ENCODE results near the gene TMEM192.

The TMEM192 gene

DNA sequence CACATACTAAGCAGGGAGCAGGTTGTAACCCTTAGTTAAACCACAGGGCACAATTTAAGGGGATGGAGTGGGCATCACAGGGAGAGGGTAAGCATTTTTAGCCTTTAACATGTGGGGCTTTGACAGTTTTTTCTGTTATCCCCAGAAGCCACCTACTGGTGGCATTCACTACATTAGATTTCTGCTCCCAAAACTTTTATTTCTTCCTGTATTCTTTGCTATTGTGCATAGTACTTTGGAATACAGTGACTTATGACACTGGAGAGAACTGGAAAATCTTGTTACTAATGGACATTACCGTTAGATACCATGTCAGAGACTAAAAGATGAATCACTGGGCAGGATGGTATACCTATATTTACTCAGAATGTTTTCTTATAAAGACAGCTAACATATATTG is 51.7 kb downstream of the TMEM192 start:
- DNase-seq (ENCODE audit: low spot score), result no peak
- no peak for TF ChIP-seq CTCF (IDR thresholded peaks at IDR 0.05; ENCODE audit: extremely low read depth, missing control alignments)

DNA sequence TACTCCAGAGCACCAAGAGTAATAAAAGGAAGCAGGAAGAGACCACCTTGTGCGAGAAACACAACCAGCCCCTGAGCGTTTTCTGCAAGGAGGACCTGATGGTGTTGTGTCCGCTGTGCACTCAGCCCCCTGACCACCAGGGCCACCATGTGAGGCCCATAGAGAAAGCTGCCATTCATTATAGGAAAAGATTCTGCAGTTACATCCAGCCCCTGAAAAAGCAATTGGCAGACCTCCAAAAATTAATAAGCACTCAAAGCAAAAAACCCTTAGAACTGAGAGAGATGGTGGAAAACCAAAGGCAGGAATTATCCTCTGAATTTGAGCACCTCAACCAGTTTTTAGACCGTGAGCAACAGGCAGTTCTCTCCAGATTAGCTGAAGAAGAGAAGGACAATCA is 53.3 kb downstream of the TMEM192 start:
- TF ChIP-seq CTCF (IDR thresholded peaks at IDR 0.05; ENCODE audit: extremely low read depth, missing control alignments), result no peak

DNA sequence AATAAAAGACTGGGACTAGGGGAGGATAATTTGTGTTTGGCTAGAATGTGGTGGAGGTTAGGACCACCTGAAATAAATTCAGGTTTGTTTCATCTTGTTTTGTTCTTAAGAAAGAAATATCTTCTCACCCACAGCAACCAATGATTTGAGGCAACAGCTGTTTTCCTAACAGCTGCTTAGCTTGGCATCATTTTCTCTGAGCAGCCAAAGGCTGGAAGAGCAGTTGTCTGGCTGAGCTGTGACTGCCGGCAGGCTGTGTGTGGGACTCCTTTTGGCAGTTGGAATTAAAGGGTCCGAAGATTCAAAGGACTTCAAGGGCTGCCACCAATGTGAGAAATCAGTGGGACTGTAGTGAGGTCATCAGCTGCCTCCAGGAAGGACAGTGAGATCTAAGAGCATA is 54.0 kb downstream of the TMEM192 start:
- no peak for TF ChIP-seq CTCF (IDR thresholded peaks at IDR 0.05; ENCODE audit: extremely low read depth, missing control alignments)

More for the DNA sequence above, 53.3 kb downstream of the TMEM192 start:
- no peak for DNase-seq (ENCODE audit: low spot score)

GRCh38 chr4:165055601-165056000 is 57.1 kb downstream of the TMEM192 start:
- TF ChIP-seq CTCF (IDR thresholded peaks at IDR 0.05; ENCODE audit: extremely low read depth, missing control alignments), result no peak
- DNase-seq (ENCODE audit: low spot score), result no peak

More for the DNA sequence above, 54.0 kb downstream of the TMEM192 start:
- no peak for DNase-seq (ENCODE audit: low spot score)

DNA sequence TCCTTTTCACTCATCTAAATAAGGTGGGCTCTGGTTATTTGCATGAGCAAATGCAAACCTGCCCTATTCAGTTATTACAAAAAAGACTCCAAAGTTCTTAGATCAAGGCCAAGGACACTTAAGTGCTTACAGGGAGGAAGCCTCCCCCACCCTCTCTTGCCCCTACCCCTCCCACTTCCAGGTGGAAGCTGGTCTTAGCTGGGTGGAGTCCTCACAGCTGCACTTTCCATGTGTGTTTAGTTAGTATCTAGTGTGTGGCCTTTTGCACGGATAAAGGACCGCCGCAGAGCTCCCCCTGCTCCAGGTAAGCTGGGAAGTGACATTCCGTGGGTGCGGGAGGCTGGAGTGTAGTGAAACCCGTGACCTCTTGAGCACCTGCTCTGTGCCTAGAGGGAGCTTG is 59.0 kb downstream of the TMEM192 start, which contains the start of gene TRIM75:
TSS of gene TRIM75 (plus strand) at position 222 of the 400 bp plus-strand sequence. CDS start 5,282 bp downstream, outside the sequence.
- TF ChIP-seq CTCF (IDR thresholded peaks at IDR 0.05; ENCODE audit: extremely low read depth, missing control alignments), result no peak

DNA sequence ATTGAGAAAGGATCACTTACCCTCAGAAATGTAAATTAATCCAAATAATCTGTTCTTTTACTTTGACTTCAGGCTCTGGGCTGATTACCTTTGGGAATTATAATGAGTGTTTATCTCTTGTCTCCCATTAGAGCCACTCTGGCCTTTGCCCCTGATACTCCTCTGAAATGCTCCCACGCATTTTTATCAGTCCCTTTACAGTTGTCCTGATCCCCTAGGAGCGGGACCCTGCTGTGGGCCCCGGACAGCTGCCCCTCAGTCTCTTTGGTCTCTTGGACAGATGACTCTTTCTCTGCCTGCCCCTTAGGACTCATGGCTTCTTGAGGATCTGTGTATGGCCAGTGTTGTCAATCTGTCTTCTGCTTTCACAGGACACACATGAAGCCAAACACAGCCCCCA is 60.0 kb downstream of the TMEM192 start:
- DNase-seq (ENCODE audit: low spot score), result no peak

More for the DNA sequence above, 59.0 kb downstream of the TMEM192 start, which contains the start of gene TRIM75:
- DNase-seq (ENCODE audit: low spot score), result no peak

GRCh38 chr4:165048170-165048569 is 64.5 kb downstream of the TMEM192 start:
- TF ChIP-seq CTCF (IDR thresholded peaks at IDR 0.05; ENCODE audit: extremely low read depth, missing control alignments), result no peak
- no peak for DNase-seq (ENCODE audit: low spot score)

More for the DNA sequence above, 60.0 kb downstream of the TMEM192 start:
- no peak for TF ChIP-seq CTCF (IDR thresholded peaks at IDR 0.05; ENCODE audit: extremely low read depth, missing control alignments)
